A673 (cell line): Measurements from ENCODE around the gene SPATA31A1.
"Not testable (repeated sequence)": the region's sequence is repeated elsewhere in the genome, so short reads cannot be mapped to it uniquely, and the experiment has no call there.

Experiments
- EZH2 ChIP-seq: fragments of 200-600 bp; sonication (generic); IDR thresholded peaks from 2 replicates; pipeline ENCODE4 v1.6.1; 2017; ENCODE audit warnings: borderline replicate concordance, low read depth, mild to moderate bottlenecking, mixed read lengths, antibody characterized with exemption, low read length; ENCODE audit not compliant: poor library complexity, severe bottlenecking
- TF ChIP-seq, protein P1 (sequence below): fragments of 300-800, 200-600 bp; sonication (generic); conservative IDR thresholded peaks from 2 replicates; pipeline ENCODE4 v1.5.1; 2017; ENCODE audit warnings: low read depth, mild to moderate bottlenecking, antibody characterized with exemption, low read length, moderate library complexity, mixed read lengths

DNA sequence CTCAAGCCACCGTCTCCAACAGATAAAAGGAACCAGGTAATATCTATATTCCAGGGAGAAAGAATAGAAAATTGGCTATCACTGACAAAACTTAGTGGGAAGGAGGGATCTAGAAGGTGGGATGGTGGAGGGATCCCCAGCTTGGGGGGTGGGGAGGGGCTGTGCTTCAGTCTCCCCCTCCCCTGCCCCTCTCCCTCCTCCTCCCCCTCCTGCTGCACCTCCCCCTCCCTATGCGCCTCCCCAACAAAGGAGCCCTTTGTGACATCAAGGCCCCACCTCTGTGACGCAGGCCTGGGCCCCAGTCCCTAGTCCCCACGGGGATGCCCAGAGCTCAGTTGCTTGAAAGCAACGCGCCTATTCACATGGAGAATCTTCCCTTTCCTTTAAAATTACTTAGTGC lies at the start of gene SPATA31A1:
- TF ChIP-seq, protein P1, sequence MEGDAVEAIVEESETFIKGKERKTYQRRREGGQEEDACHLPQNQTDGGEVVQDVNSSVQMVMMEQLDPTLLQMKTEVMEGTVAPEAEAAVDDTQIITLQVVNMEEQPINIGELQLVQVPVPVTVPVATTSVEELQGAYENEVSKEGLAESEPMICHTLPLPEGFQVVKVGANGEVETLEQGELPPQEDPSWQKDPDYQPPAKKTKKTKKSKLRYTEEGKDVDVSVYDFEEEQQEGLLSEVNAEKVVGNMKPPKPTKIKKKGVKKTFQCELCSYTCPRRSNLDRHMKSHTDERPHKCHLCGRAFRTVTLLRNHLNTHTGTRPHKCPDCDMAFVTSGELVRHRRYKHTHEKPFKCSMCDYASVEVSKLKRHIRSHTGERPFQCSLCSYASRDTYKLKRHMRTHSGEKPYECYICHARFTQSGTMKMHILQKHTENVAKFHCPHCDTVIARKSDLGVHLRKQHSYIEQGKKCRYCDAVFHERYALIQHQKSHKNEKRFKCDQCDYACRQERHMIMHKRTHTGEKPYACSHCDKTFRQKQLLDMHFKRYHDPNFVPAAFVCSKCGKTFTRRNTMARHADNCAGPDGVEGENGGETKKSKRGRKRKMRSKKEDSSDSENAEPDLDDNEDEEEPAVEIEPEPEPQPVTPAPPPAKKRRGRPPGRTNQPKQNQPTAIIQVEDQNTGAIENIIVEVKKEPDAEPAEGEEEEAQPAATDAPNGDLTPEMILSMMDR, result not testable (repeated sequence)
- TF ChIP-seq EZH2, result not testable (repeated sequence)
